SK-N-MC (cell line): ENCODE results near the gene FBLN2.

Experiments used
- EZH2 ChIP-seq: fragments of 200-600 bp; sonication (generic); IDR thresholded peaks from one replicate; pipeline ENCODE4 v1.6.1; 2017; ENCODE audit warnings: antibody characterized with exemption
- FOXP2 ChIP-seq: optimal IDR thresholded peaks from 2 replicates; pipeline ENCODE3; 2011; ENCODE audit warnings: mild to moderate bottlenecking, moderate library complexity; ENCODE audit not compliant: insufficient read depth; ENCODE audit errors: extremely low read length, control extremely low read depth
- POLR2AphosphoS5 ChIP-seq: IDR thresholded peaks from 2 replicates; pipeline ENCODE4 v1.6.1; 2012; ENCODE audit warnings: mild to moderate bottlenecking, low read depth, low read length, borderline replicate concordance

DNA sequence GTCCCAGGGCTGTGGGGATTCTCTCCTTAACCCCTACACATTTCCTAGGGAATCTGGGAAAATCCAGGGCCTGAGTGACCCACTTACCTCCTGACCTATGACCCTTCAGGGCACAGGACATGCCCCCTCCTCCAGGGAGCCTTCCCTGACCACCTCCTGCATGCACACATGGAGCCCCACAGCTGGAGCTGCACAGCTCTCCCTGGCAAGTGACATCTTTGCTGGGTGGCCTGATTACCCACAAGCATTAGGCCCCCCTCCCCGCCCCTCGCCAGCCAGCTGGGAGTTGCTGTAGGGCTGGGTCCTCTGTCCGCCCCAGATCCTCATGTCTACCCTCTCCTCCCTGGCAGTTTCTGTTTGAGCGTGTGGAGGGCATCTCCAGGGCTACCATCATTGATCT, 47.4 kb upstream of the FBLN2 start:
- TF ChIP-seq EZH2, result no peak
- TF ChIP-seq POLR2AphosphoS5, result no peak
- TF ChIP-seq FOXP2, result no peak
